GM19035 (cell line): ENCODE results near the gene GJC2.

ENCODE experiments used
- ATAC-seq: cut with Tn5 transposase; IDR thresholded peaks from one replicate; pipeline ENCODE4 v1.9.1; 2021; ENCODE audit not compliant: unreplicated experiment

The GJC2 gene

GRCh38 chr1:228112617-228113016 is 37.1 kb upstream of the GJC2 start:
- ATAC-seq: no peak

GRCh38 chr1:228114827-228115226 is 34.9 kb upstream of the GJC2 start:
- no peak for ATAC-seq

- no peak for ATAC-seq
Observed at GRCh38 chr1:228117335-228117734, 32.4 kb upstream of the GJC2 start.

GRCh38 chr1:228118040-228118439 is 31.7 kb upstream of the GJC2 start:
- ATAC-seq: no peak

- ATAC-seq: no peak
Observed at GRCh38 chr1:228120351-228120750, 29.4 kb upstream of the GJC2 start.

- no peak for ATAC-seq
Observed at GRCh38 chr1:228120857-228121489, 28.8 kb upstream of the GJC2 start.

- ATAC-seq: no peak
Observed at GRCh38 chr1:228122921-228123441, 26.7 kb upstream of the GJC2 start.

GRCh38 chr1:228123505-228123904 is 26.2 kb upstream of the GJC2 start:
- ATAC-seq: no peak

GRCh38 chr1:228125185-228125584 is 24.5 kb upstream of the GJC2 start:
- ATAC-seq: no peak

- ATAC-seq: no peak
Observed at GRCh38 chr1:228131766-228132165, 18.0 kb upstream of the GJC2 start.

- no peak for ATAC-seq
Observed at GRCh38 chr1:228134591-228134990, 15.1 kb upstream of the GJC2 start.

- ATAC-seq: no peak
Observed at GRCh38 chr1:228136901-228137300, 12.8 kb upstream of the GJC2 start.

- ATAC-seq: no peak
Observed at GRCh38 chr1:228139406-228139930, 10.3 kb upstream of the GJC2 start.

GRCh38 chr1:228139931-228140723 is 9.6 kb upstream of the GJC2 start, which contains the start of gene GUK1:
Gene GUK1, plus strand, starts transcription at chr1:228140279. Its CDS starts 24 bp downstream, at chr1:228140303.
- peak; percentile 90 for ATAC-seq

GRCh38 chr1:228140724-228141225 is 9.0 kb upstream of the GJC2 start:
- ATAC-seq: no peak

GRCh38 chr1:228141226-228142044 is 8.3 kb upstream of the GJC2 start:
- ATAC-seq: no peak

- ATAC-seq: no peak
Observed at GRCh38 chr1:228142155-228142691, 7.5 kb upstream of the GJC2 start.

GRCh38 chr1:228142701-228143136 is 7.0 kb upstream of the GJC2 start:
- ATAC-seq: no peak

- ATAC-seq: no peak
Observed at GRCh38 chr1:228143480-228144192, 6.1 kb upstream of the GJC2 start.
